HepG2 (cell line): ENCODE measurements around the gene EMC9. TPM values are rescaled to one million over a fixed set of nuclear protein-coding genes. Genes with fewer than 3 reads are reported as not detected.

Experiments used
- BHLHE40 ChIP-seq: IDR thresholded peaks from 2 replicates; pipeline ENCODE4 v1.6.1; 2011; ENCODE audit warnings: low read length, improper control_type of control experiment
- BRD4 ChIP-seq: sonication (generic); formaldehyde crosslinking; IDR thresholded peaks from 2 replicates; pipeline ENCODE4 v1.4.0; 2020; ENCODE audit warnings: missing genetic modification reagents
- CREM ChIP-seq, 2 experiments: sonication (generic) in 1 of 2; formaldehyde crosslinking in 1 of 2; IDR thresholded peaks; 2 replicates each; pipeline versions ENCODE4 v1.4.0 to v1.6.1; 2016 to 2020; ENCODE audit warnings: antibody characterized with exemption in 1 of 2, mild to moderate bottlenecking in 1 of 2, missing genetic modification reagents in 1 of 2
- FLYWCH1 ChIP-seq: sonication (generic); formaldehyde crosslinking; IDR thresholded peaks from 2 replicates; pipeline ENCODE4 v1.8.1; 2023; ENCODE audit warnings: mild to moderate bottlenecking, missing genetic modification reagents
- JDP2 ChIP-seq: sonication (generic); formaldehyde crosslinking; IDR thresholded peaks from 2 replicates; pipeline ENCODE4 v1.8.1; 2022; ENCODE audit warnings: missing genetic modification reagents, borderline replicate concordance
- MAF1 ChIP-seq: sonication (generic); formaldehyde crosslinking; IDR thresholded peaks from 2 replicates; pipeline ENCODE4 v1.5.0; 2020; ENCODE audit warnings: missing genetic modification reagents, borderline replicate concordance
- NCOR1 ChIP-seq: fragments of 200-600 bp; sonication (generic); IDR thresholded peaks from 2 replicates; pipeline ENCODE4 v1.7.0; 2017; ENCODE audit warnings: antibody characterized with exemption, low read length, borderline replicate concordance
- NFKBIZ ChIP-seq: IDR thresholded peaks from 2 replicates; pipeline ENCODE4 v1.6.1; 2018; ENCODE audit warnings: missing genetic modification reagents, missing compliant biosample characterization
- RBFOX2 ChIP-seq: fragments of 200-400 bp; formaldehyde crosslinking; IDR thresholded peaks from 2 replicates; pipeline ENCODE4 v1.6.1; 2017; ENCODE audit warnings: low read depth, mild to moderate bottlenecking, low read length
- TAF1 ChIP-seq: sonication (generic); formaldehyde crosslinking; IDR thresholded peaks from 2 replicates; pipeline ENCODE4 v1.4.0; 2020; ENCODE audit warnings: missing genetic modification reagents
- XBP1 ChIP-seq: sonication (generic); formaldehyde crosslinking; IDR thresholded peaks from 2 replicates; pipeline ENCODE4 v1.5.0; 2020; ENCODE audit warnings: missing genetic modification reagents
- ZBTB38 ChIP-seq: sonication (generic); formaldehyde crosslinking; IDR thresholded peaks from 2 replicates; pipeline ENCODE4 v1.5.1; 2020; ENCODE audit warnings: mild to moderate bottlenecking, missing genetic modification reagents
- ZNF230 ChIP-seq: sonication (generic); formaldehyde crosslinking; IDR thresholded peaks from 2 replicates; pipeline ENCODE4 v1.4.0; 2020; ENCODE audit warnings: mild to moderate bottlenecking, missing genetic modification reagents
- ZNF441 ChIP-seq: sonication (generic); formaldehyde crosslinking; IDR thresholded peaks from 2 replicates; pipeline ENCODE4 v1.7.0; 2021; ENCODE audit warnings: missing genetic modification reagents, borderline replicate concordance
- ZNF83 ChIP-seq: sonication (generic); formaldehyde crosslinking; IDR thresholded peaks from 2 replicates; pipeline ENCODE4 v1.4.0; 2020; ENCODE audit warnings: missing genetic modification reagents, mild to moderate bottlenecking, borderline replicate concordance
- ZNF879 ChIP-seq: sonication (generic); formaldehyde crosslinking; IDR thresholded peaks from 2 replicates; pipeline ENCODE4 v1.8.1; 2023; ENCODE audit warnings: missing genetic modification reagents
- polyA plus RNA-seq, 8 experiments: library from polyadenylated mRNA; depleted of rRNA in 3 of 8; stranded (reverse) in 7 of 8; unstranded in 1 of 8; fragments of >200 nt; fragmentation: Illumina TruSeq in 4 of 8; extraction: Trizol in 4 of 8; gene quantifications; 2 replicates each; pipeline versions ENCODE4 v1.2.1 to v1.2.3, GENCODE V29; 2011 to 2016; ENCODE audit warnings: low read depth in 4 of 8, missing spikeins in 1 of 8, mixed read lengths in 1 of 8; ENCODE audit not compliant: insufficient read depth in 1 of 8
- total RNA-seq, 5 experiments: library from RNA; depleted of rRNA; stranded (reverse); fragments of >200 nt; fragmentation: Illumina TruSeq; extraction: Trizol; gene quantifications; 2 replicates each; pipeline ENCODE4 v1.2.3, GENCODE V29; 2016; ENCODE audit warnings: low read depth in 1 of 5
- TF ChIP-seq, protein P1 (sequence below): sonication (generic); formaldehyde crosslinking; IDR thresholded peaks from 2 replicates; pipeline ENCODE4 v1.4.0; 2020; ENCODE audit warnings: missing genetic modification reagents
- TF ChIP-seq, protein P2 (sequence below): sonication (generic); formaldehyde crosslinking; IDR thresholded peaks from 2 replicates; pipeline ENCODE4 v1.4.0; 2020; ENCODE audit warnings: missing genetic modification reagents, mild to moderate bottlenecking, borderline replicate concordance
- TF ChIP-seq, protein P3 (sequence below): sonication (generic); formaldehyde crosslinking; IDR thresholded peaks from 2 replicates; pipeline ENCODE4 v1.5.0; 2020; ENCODE audit warnings: mild to moderate bottlenecking, missing genetic modification reagents

Gene EMC9
- total and polyA plus RNA-seq, 2 of the 13 experiments (the other 11 are each of a cell fraction or from before 2014, with no cell fraction given), result 60.5 to 78.7 TPM

DNA sequence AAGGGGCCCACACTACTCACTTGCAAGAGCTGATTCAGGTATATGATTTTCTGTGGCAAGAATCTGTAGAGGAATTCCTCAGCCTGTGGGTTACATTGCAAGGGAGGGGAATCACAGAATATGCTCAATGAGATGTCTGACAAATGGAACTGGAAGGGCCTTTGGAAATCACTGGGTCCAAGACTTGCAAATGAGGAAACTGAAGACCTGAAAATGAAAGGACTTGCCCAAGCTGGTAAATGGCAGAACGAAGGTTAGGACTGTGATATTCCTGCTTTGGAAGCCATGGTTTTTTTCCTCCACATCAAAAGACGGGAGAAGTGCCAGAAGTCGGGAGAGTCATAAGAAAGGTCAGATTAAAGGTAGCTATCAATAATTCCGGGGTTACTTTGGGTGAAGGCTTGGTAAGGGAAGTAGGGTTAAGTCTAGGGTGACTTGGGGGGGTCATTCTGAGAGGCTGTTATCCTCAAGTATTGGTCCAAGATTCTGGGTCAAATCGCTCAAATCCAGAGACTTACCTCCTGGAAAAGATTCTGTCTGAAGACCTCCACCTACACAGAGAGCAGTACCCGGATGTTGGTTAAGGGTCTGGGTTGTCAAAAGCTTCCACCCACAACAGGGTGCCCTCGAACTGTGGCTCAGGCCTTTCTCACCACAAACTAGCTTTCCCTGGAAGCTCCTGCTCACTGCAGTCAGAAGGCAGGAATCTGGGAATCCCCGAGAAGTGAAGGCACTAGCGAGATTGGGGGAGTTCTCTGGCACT, 4.5 kb upstream of the EMC9 start (continued):
- TF ChIP-seq, protein P1, sequence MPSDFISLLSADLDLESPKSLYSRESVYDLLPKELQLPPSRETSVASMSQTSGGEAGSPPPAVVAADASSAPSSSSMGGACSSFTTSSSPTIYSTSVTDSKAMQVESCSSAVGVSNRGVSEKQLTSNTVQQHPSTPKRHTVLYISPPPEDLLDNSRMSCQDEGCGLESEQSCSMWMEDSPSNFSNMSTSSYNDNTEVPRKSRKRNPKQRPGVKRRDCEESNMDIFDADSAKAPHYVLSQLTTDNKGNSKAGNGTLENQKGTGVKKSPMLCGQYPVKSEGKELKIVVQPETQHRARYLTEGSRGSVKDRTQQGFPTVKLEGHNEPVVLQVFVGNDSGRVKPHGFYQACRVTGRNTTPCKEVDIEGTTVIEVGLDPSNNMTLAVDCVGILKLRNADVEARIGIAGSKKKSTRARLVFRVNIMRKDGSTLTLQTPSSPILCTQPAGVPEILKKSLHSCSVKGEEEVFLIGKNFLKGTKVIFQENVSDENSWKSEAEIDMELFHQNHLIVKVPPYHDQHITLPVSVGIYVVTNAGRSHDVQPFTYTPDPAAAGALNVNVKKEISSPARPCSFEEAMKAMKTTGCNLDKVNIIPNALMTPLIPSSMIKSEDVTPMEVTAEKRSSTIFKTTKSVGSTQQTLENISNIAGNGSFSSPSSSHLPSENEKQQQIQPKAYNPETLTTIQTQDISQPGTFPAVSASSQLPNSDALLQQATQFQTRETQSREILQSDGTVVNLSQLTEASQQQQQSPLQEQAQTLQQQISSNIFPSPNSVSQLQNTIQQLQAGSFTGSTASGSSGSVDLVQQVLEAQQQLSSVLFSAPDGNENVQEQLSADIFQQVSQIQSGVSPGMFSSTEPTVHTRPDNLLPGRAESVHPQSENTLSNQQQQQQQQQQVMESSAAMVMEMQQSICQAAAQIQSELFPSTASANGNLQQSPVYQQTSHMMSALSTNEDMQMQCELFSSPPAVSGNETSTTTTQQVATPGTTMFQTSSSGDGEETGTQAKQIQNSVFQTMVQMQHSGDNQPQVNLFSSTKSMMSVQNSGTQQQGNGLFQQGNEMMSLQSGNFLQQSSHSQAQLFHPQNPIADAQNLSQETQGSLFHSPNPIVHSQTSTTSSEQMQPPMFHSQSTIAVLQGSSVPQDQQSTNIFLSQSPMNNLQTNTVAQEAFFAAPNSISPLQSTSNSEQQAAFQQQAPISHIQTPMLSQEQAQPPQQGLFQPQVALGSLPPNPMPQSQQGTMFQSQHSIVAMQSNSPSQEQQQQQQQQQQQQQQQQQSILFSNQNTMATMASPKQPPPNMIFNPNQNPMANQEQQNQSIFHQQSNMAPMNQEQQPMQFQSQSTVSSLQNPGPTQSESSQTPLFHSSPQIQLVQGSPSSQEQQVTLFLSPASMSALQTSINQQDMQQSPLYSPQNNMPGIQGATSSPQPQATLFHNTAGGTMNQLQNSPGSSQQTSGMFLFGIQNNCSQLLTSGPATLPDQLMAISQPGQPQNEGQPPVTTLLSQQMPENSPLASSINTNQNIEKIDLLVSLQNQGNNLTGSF, result no peak
- TF ChIP-seq, protein P2, sequence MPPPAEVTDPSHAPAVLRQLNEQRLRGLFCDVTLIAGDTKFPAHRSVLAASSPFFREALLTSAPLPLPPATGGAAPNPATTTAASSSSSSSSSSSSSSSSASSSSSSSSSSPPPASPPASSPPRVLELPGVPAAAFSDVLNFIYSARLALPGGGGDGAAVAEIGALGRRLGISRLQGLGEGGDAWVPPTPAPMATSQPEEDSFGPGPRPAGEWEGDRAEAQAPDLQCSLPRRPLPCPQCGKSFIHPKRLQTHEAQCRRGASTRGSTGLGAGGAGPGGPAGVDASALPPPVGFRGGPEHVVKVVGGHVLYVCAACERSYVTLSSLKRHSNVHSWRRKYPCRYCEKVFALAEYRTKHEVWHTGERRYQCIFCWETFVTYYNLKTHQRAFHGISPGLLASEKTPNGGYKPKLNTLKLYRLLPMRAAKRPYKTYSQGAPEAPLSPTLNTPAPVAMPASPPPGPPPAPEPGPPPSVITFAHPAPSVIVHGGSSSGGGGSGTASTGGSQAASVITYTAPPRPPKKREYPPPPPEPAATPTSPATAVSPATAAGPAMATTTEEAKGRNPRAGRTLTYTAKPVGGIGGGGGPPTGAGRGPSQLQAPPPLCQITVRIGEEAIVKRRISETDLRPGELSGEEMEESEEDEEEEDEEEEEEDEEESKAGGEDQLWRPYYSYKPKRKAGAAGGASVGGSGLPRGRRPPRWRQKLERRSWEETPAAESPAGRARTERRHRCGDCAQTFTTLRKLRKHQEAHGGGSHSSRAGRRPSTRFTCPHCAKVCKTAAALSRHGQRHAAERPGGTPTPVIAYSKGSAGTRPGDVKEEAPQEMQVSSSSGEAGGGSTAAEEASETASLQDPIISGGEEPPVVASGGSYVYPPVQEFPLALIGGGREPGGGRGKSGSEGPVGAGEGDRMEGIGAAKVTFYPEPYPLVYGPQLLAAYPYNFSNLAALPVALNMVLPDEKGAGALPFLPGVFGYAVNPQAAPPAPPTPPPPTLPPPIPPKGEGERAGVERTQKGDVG, result peak; percentile 27; the same call in 1 of the 2 replicates
- no peak for TF ChIP-seq ZBTB38 (CRISPR knock-in tag)
- 0 out of 2 replicates have a peak, but pooled peaks have one; percentile 47 for TF ChIP-seq ZNF83 (CRISPR knock-in tag)
- no peak for TF ChIP-seq TAF1 (CRISPR knock-in tag)
- no peak for TF ChIP-seq FLYWCH1 (CRISPR knock-in tag)
- TF ChIP-seq BHLHE40, result no peak
- TF ChIP-seq NCOR1, result no peak
- no peak; the same call in 1 of the 2 replicates for TF ChIP-seq ZNF230 (CRISPR knock-in tag)
- TF ChIP-seq ZNF441 (CRISPR knock-in tag), result no peak
- TF ChIP-seq JDP2, result no peak
- TF ChIP-seq BRD4 (CRISPR knock-in tag), result 0 out of 2 replicates have a peak, but pooled peaks have one; percentile 6
- no peak for TF ChIP-seq XBP1 (CRISPR knock-in tag)
- TF ChIP-seq CREM (IDR thresholded peaks at IDR 0.05), result no peak
- TF ChIP-seq CREM (CRISPR knock-in tag; IDR thresholded peaks at IDR 0.05), result no peak
- TF ChIP-seq, protein P3, sequence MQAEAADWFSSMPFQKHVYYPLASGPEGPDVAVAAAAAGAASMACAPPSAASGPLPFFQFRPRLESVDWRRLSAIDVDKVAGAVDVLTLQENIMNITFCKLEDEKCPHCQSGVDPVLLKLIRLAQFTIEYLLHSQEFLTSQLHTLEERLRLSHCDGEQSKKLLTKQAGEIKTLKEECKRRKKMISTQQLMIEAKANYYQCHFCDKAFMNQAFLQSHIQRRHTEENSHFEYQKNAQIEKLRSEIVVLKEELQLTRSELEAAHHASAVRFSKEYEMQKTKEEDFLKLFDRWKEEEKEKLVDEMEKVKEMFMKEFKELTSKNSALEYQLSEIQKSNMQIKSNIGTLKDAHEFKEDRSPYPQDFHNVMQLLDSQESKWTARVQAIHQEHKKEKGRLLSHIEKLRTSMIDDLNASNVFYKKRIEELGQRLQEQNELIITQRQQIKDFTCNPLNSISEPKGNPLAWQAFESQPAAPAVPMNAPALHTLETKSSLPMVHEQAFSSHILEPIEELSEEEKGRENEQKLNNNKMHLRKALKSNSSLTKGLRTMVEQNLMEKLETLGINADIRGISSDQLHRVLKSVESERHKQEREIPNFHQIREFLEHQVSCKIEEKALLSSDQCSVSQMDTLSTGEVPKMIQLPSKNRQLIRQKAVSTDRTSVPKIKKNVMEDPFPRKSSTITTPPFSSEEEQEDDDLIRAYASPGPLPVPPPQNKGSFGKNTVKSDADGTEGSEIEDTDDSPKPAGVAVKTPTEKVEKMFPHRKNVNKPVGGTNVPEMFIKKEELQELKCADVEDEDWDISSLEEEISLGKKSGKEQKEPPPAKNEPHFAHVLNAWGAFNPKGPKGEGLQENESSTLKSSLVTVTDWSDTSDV (CRISPR knock-in tag), result no peak
- no peak; the same call in 1 of the 2 replicates for TF ChIP-seq MAF1
- TF ChIP-seq ZNF879 (CRISPR knock-in tag), result no peak
- TF ChIP-seq RBFOX2, result no peak
- no peak for TF ChIP-seq NFKBIZ (CRISPR knock-in tag)
